ENCODE measurements around the gene AK9. TPM values are rescaled to one million over a fixed set of nuclear protein-coding genes. Genes with fewer than 3 reads are reported as not detected.

The AK9 gene
- polyA plus RNA-seq, 2 of the 4 experiments (the other 2 are of a cell fraction) = 2.2 to 4.7 TPM

GRCh38 chr6:109515781-109516409 is 175.1 kb downstream of the AK9 start:
- ChIA-PET CTCF (interaction anchor here (0.6 to 0.8 kb wide), 2 partner anchors 524 to 1465 kb away, joined by 3 to 7 read pairs; no protein-coding TSS in a partner anchor), POLR2A (no interaction called here)
- WGBS (ENCODE audit: missing lambda C conversion rate) = 12% methylated on average over 6 of the region's 6 CpGs
- TF ChIP-seq, protein P1, sequence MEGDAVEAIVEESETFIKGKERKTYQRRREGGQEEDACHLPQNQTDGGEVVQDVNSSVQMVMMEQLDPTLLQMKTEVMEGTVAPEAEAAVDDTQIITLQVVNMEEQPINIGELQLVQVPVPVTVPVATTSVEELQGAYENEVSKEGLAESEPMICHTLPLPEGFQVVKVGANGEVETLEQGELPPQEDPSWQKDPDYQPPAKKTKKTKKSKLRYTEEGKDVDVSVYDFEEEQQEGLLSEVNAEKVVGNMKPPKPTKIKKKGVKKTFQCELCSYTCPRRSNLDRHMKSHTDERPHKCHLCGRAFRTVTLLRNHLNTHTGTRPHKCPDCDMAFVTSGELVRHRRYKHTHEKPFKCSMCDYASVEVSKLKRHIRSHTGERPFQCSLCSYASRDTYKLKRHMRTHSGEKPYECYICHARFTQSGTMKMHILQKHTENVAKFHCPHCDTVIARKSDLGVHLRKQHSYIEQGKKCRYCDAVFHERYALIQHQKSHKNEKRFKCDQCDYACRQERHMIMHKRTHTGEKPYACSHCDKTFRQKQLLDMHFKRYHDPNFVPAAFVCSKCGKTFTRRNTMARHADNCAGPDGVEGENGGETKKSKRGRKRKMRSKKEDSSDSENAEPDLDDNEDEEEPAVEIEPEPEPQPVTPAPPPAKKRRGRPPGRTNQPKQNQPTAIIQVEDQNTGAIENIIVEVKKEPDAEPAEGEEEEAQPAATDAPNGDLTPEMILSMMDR (IDR thresholded peaks at IDR 0.05) = no peak
- TF ChIP-seq SREBF2 (IDR thresholded peaks at IDR 0.05) = no peak
- TF ChIP-seq JUN (IDR thresholded peaks at IDR 0.05) = no peak
- TF ChIP-seq HDAC2 (IDR thresholded peaks at IDR 0.05) = no peak
- no peak for TF ChIP-seq CBX8 (IDR thresholded peaks at IDR 0.05)
- no peak for TF ChIP-seq JUNB (IDR thresholded peaks at IDR 0.05)
- TF ChIP-seq BHLHE40 (IDR thresholded peaks at IDR 0.05; ENCODE audit: low read depth, low read length) = no peak
- TF ChIP-seq ZNF302 (CRISPR knock-in tag; IDR thresholded peaks at IDR 0.05) = no peak
- TF ChIP-seq, protein P2, sequence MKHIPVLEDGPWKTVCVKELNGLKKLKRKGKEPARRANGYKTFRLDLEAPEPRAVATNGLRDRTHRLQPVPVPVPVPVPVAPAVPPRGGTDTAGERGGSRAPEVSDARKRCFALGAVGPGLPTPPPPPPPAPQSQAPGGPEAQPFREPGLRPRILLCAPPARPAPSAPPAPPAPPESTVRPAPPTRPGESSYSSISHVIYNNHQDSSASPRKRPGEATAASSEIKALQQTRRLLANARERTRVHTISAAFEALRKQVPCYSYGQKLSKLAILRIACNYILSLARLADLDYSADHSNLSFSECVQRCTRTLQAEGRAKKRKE (CRISPR knock-in tag; IDR thresholded peaks at IDR 0.05; ENCODE audit: low read depth) = no peak
- no peak for TF ChIP-seq RARB (CRISPR knock-in tag; IDR thresholded peaks at IDR 0.05)
- no peak for TF ChIP-seq POLR2A (IDR thresholded peaks at IDR 0.05; ENCODE audit: low read length)
- no peak for TF ChIP-seq MAFK (IDR thresholded peaks at IDR 0.05; ENCODE audit: partially characterized antibody)
- no peak for TF ChIP-seq GATA3 (IDR thresholded peaks at IDR 0.05; ENCODE audit: borderline replicate concordance)
- no peak for TF ChIP-seq FOXS1 (CRISPR knock-in tag; IDR thresholded peaks at IDR 0.05)
- no peak for TF ChIP-seq ZSCAN20 (CRISPR knock-in tag; IDR thresholded peaks at IDR 0.05)
- no peak for TF ChIP-seq RCOR1 (IDR thresholded peaks at IDR 0.05; ENCODE audit: low read depth, low read length)
- no peak for TF ChIP-seq HOXB13 (CRISPR knock-in tag; IDR thresholded peaks at IDR 0.05; ENCODE audit: low read depth)
- TF ChIP-seq, protein P3, sequence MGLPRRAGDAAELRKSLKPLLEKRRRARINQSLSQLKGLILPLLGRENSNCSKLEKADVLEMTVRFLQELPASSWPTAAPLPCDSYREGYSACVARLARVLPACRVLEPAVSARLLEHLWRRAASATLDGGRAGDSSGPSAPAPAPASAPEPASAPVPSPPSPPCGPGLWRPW (IDR thresholded peaks at IDR 0.05) = no peak
- ATAC-seq = no peak
- H3K4me2 ChIP-seq = peak overlapping the region; percentile 62
- no peak overlapping the region for H3K27ac ChIP-seq
- no peak for FAIRE-seq
- DNase-seq (ENCODE audit: low read depth in 1 of 2, low spot score in 1 of 2) = no peak
- H3K9me3 ChIP-seq = no peaks in the 10 kb centered on the region
- no peak overlapping the region for H3K4me3 ChIP-seq
- no peaks in the 10 kb centered on the region for H3K4me1 ChIP-seq

- FAIRE-seq (no peak), DNase-seq (ENCODE audit: low read depth in 1 of 2, low spot score in 1 of 2) (no peak), ATAC-seq (no peak)
- CTCF ChIA-PET = no interaction called here
- no peaks in the 10 kb centered on the region for H3K4me1 ChIP-seq
- no peak overlapping the region for H3K4me2 ChIP-seq
- H3K9me3 ChIP-seq = no peaks in the 10 kb centered on the region
- TF ChIP-seq ZC3H11A (IDR thresholded peaks at IDR 0.05) = no peak
- TF ChIP-seq HOXB13 (CRISPR knock-in tag; IDR thresholded peaks at IDR 0.05; ENCODE audit: low read depth) = no peak
- TF ChIP-seq NPAS2 (CRISPR knock-in tag; IDR thresholded peaks at IDR 0.05; ENCODE audit: borderline replicate concordance) = no peak
- TF ChIP-seq POLR2AphosphoS2 (conservative IDR thresholded peaks at IDR 0.05; ENCODE audit: low read length) = no peak
- no peak for TF ChIP-seq EHF (CRISPR knock-in tag; IDR thresholded peaks at IDR 0.05)
- TF ChIP-seq RCOR1 (IDR thresholded peaks at IDR 0.05; ENCODE audit: low read depth, low read length) = no peak
- TF ChIP-seq, protein P4, sequence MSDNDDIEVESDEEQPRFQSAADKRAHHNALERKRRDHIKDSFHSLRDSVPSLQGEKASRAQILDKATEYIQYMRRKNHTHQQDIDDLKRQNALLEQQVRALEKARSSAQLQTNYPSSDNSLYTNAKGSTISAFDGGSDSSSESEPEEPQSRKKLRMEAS (IDR thresholded peaks at IDR 0.05) = no peak
- TF ChIP-seq, protein P5, sequence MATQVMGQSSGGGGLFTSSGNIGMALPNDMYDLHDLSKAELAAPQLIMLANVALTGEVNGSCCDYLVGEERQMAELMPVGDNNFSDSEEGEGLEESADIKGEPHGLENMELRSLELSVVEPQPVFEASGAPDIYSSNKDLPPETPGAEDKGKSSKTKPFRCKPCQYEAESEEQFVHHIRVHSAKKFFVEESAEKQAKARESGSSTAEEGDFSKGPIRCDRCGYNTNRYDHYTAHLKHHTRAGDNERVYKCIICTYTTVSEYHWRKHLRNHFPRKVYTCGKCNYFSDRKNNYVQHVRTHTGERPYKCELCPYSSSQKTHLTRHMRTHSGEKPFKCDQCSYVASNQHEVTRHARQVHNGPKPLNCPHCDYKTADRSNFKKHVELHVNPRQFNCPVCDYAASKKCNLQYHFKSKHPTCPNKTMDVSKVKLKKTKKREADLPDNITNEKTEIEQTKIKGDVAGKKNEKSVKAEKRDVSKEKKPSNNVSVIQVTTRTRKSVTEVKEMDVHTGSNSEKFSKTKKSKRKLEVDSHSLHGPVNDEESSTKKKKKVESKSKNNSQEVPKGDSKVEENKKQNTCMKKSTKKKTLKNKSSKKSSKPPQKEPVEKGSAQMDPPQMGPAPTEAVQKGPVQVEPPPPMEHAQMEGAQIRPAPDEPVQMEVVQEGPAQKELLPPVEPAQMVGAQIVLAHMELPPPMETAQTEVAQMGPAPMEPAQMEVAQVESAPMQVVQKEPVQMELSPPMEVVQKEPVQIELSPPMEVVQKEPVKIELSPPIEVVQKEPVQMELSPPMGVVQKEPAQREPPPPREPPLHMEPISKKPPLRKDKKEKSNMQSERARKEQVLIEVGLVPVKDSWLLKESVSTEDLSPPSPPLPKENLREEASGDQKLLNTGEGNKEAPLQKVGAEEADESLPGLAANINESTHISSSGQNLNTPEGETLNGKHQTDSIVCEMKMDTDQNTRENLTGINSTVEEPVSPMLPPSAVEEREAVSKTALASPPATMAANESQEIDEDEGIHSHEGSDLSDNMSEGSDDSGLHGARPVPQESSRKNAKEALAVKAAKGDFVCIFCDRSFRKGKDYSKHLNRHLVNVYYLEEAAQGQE (IDR thresholded peaks at IDR 0.05) = no peak
- no peak for TF ChIP-seq HMGXB4 (CRISPR knock-in tag; IDR thresholded peaks at IDR 0.05; ENCODE audit: borderline replicate concordance)
- TF ChIP-seq EP300 (IDR thresholded peaks at IDR 0.05) = no peak
- TF ChIP-seq NR3C1 (IDR thresholded peaks at IDR 0.05) = no peak
- TF ChIP-seq HOXA7 (CRISPR knock-in tag; IDR thresholded peaks at IDR 0.05) = no peak
- no peak for TF ChIP-seq KDM5A (IDR thresholded peaks at IDR 0.05)
- TF ChIP-seq CHD4 (IDR thresholded peaks at IDR 0.05; ENCODE audit: borderline replicate concordance) = no peak
- no peak for TF ChIP-seq CEBPB (IDR thresholded peaks at IDR 0.05)
- WGBS (ENCODE audit: missing lambda C conversion rate) = 56% methylated on average over 3 of the region's 3 CpGs
- no peak overlapping the region for H3K4me3 ChIP-seq
- POLR2A ChIA-PET = no interaction called here
- H3K27ac ChIP-seq = no peak overlapping the region
Measured at GRCh38 chr6:109514946-109515345, 176.1 kb downstream of the AK9 start.

All from A549 (cell line).